Measurements from ENCODE around the gene RXRG.

DNA sequence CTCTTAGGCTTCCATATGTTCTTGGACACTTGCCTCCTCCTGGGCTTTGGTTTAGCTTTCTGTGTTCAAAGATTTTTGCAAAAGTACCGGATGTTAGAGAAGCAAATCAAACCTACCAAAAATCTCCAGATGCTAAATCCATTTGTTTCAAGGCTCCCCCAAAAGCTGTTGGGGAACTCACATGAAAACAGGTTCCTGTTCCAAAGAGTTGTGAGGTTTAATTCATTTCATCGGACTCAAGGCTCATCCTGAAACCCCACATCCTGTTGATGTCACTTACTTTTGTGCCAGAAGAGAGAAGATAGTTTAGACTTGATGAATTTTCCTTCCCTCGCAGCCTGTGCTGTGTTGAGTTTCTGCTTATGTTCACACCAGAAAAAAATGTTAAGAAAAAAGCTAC lies 41.7 kb upstream of the RXRG start:
- no peak for TF ChIP-seq CTCF (IDR thresholded peaks at IDR 0.05; ENCODE audit: poor library complexity)
- TF ChIP-seq EZH2phosphoT487 (IDR thresholded peaks at IDR 0.05; ENCODE audit: low read depth, severe bottlenecking, unreplicated experiment): no peak
- no peak for TF ChIP-seq EZH2 (IDR thresholded peaks at IDR 0.05; ENCODE audit: borderline replicate concordance)

All from hepatocyte (in vitro differentiated cells).